Activated CD4-positive, alpha-beta T cell treated with anti-CD3 and anti-CD28 coated beads, Interleukin-2, amount 10 ng/mL, durations not matched to agents 7 days and 5 days (primary cell): Measurements from ENCODE around the gene RALGAPA2. TPM values are rescaled to one million over a fixed set of nuclear protein-coding genes. Genes with fewer than 3 reads are reported as not detected.

Experiments used
- CTCF ChIA-PET: fragments of 350-600 bp; sonication (Branson Sonifier 250); formaldehyde crosslinking; loops from one replicate; lab custom pipeline; 2021; ENCODE audit warnings: antibody characterized with exemption; lab: Charles Lee
- POLR2A ChIA-PET: fragments of 350-600 bp; sonication (Branson Sonifier 250); formaldehyde crosslinking; loops from one replicate; lab custom pipeline; 2021; ENCODE audit warnings: antibody characterized with exemption; lab: Charles Lee
- DNase-seq: peaks from one replicate; pipeline ENCODE4 v3.0.0-alpha.2; 2020
- H3K27ac Mint-ChIP-seq: one replicate; pipeline ENCODE4 v1.8.0; 2021; ENCODE audit warnings: mild to moderate bottlenecking, moderate library complexity, mixed read lengths
- H3K27me3 Mint-ChIP-seq: one replicate; pipeline ENCODE4 v1.8.0; 2021; ENCODE audit warnings: mixed read lengths
- H3K36me3 Mint-ChIP-seq: one replicate; pipeline ENCODE4 v1.8.0; 2021; ENCODE audit warnings: low read depth, mixed read lengths
- H3K4me1 Mint-ChIP-seq: one replicate; pipeline ENCODE4 v1.8.0; 2021; ENCODE audit warnings: mixed read lengths
- H3K4me3 Mint-ChIP-seq: one replicate; pipeline ENCODE4 v1.8.0; 2021; ENCODE audit warnings: mild to moderate bottlenecking, moderate library complexity, mixed read lengths
- H3K9me3 Mint-ChIP-seq: one replicate; pipeline ENCODE4 v1.8.0; 2021; ENCODE audit warnings: mixed read lengths
- total RNA-seq, 2 experiments: library from RNA; stranded (reverse); gene quantifications; one replicate each; pipeline ENCODE4 v1.2.3, GENCODE V29; 2021

The RALGAPA2 gene
- total RNA-seq, 2 experiments from 2014 or later = 26.4 to 31.7 TPM

GRCh38 chr20:20499439-20499838 lies 213.0 kb downstream of the RALGAPA2 start:
- Mint-ChIP-seq H3K27ac (no peak overlapping the region), H3K4me1 (peaks cover 9% of the 10 kb centered on the region), H3K27me3 (no peaks in the 10 kb centered on the region), H3K9me3 (no peaks in the 10 kb centered on the region), H3K4me3 (no peak overlapping the region), H3K36me3 (peaks cover 46% of the 10 kb centered on the region)
- POLR2A ChIA-PET = no interaction called here
- CTCF ChIA-PET = no interaction called here
- DNase-seq = no peak

GRCh38 chr20:20498076-20498861 lies 214.2 kb downstream of the RALGAPA2 start:
- ChIA-PET POLR2A (no interaction called here), CTCF (no interaction called here)
- DNase-seq = no peak
- peaks cover 9% of the 10 kb centered on the region for H3K4me1 Mint-ChIP-seq
- H3K4me3 Mint-ChIP-seq = no peak overlapping the region
- H3K9me3 Mint-ChIP-seq = no peaks in the 10 kb centered on the region
- no peak overlapping the region for H3K27ac Mint-ChIP-seq
- H3K36me3 Mint-ChIP-seq = peaks cover 44% of the 10 kb centered on the region
- H3K27me3 Mint-ChIP-seq = no peaks in the 10 kb centered on the region

GRCh38 chr20:20497242-20497978 lies 215.0 kb downstream of the RALGAPA2 start:
- no peaks in the 10 kb centered on the region for H3K27me3 Mint-ChIP-seq
- no peak overlapping the region for H3K27ac Mint-ChIP-seq
- no peak overlapping the region for H3K4me3 Mint-ChIP-seq
- CTCF ChIA-PET = interaction anchor here (1.3 kb wide), 1 partner anchor 8 kb away, joined by 4 read pairs; no protein-coding TSS in a partner anchor
- H3K9me3 Mint-ChIP-seq = no peaks in the 10 kb centered on the region
- peaks cover 9% of the 10 kb centered on the region for H3K4me1 Mint-ChIP-seq
- no peak for DNase-seq
- POLR2A ChIA-PET = no interaction called here
- peaks cover 37% of the 10 kb centered on the region for H3K36me3 Mint-ChIP-seq

GRCh38 chr20:20495729-20496503 lies 216.5 kb downstream of the RALGAPA2 start:
- no peak for DNase-seq
- no peaks in the 10 kb centered on the region for H3K9me3 Mint-ChIP-seq
- no peak overlapping the region for H3K4me3 Mint-ChIP-seq
- H3K27me3 Mint-ChIP-seq = no peaks in the 10 kb centered on the region
- ChIA-PET CTCF (interaction anchor here (1.3 kb wide), 1 partner anchor 7 kb away, joined by 4 read pairs; no protein-coding TSS in a partner anchor), POLR2A (no interaction called here)
- peaks cover 30% of the 10 kb centered on the region for H3K36me3 Mint-ChIP-seq
- no peak overlapping the region for H3K27ac Mint-ChIP-seq
- peaks cover 15% of the 10 kb centered on the region for H3K4me1 Mint-ChIP-seq

- POLR2A ChIA-PET = no interaction called here
- Mint-ChIP-seq H3K4me1 (peaks cover 28% of the 10 kb centered on the region), H3K27ac (no peak overlapping the region), H3K4me3 (no peak overlapping the region), H3K9me3 (no peaks in the 10 kb centered on the region), H3K27me3 (no peaks in the 10 kb centered on the region), H3K36me3 (peaks cover 31% of the 10 kb centered on the region)
- CTCF ChIA-PET = interaction anchor here (1.5 kb wide), 1 partner anchor 15 kb away, joined by 4 read pairs; no protein-coding TSS in a partner anchor
- DNase-seq = no peak
Measured at GRCh38 chr20:20493701-20494100, 218.7 kb downstream of the RALGAPA2 start.

- Mint-ChIP-seq H3K4me1 (peaks cover 33% of the 10 kb centered on the region), H3K27me3 (no peaks in the 10 kb centered on the region), H3K36me3 (peaks cover 34% of the 10 kb centered on the region), H3K4me3 (no peak overlapping the region), H3K27ac (no peak overlapping the region), H3K9me3 (no peaks in the 10 kb centered on the region)
- CTCF ChIA-PET = interaction anchor here (1.0 kb wide), 1 partner anchor 255 kb away, joined by 3 read pairs; no protein-coding TSS in a partner anchor
- no peak for DNase-seq
- POLR2A ChIA-PET = no interaction called here
Measured at GRCh38 chr20:20492521-20493332, 219.7 kb downstream of the RALGAPA2 start.

GRCh38 chr20:20491784-20492264 lies 220.6 kb downstream of the RALGAPA2 start:
- CTCF ChIA-PET = no interaction called here
- H3K27me3 Mint-ChIP-seq = no peaks in the 10 kb centered on the region
- H3K9me3 Mint-ChIP-seq = no peaks in the 10 kb centered on the region
- no peak overlapping the region for H3K27ac Mint-ChIP-seq
- peaks cover 28% of the 10 kb centered on the region for H3K4me1 Mint-ChIP-seq
- H3K4me3 Mint-ChIP-seq = no peak overlapping the region
- POLR2A ChIA-PET = no interaction called here
- peaks cover 33% of the 10 kb centered on the region for H3K36me3 Mint-ChIP-seq
- no peak for DNase-seq

- Mint-ChIP-seq H3K27ac (no peak overlapping the region), H3K4me3 (no peak overlapping the region), H3K4me1 (peaks cover 26% of the 10 kb centered on the region), H3K9me3 (no peaks in the 10 kb centered on the region), H3K27me3 (no peaks in the 10 kb centered on the region), H3K36me3 (peaks cover 38% of the 10 kb centered on the region)
- ChIA-PET POLR2A (no interaction called here), CTCF (no interaction called here)
- no peak for DNase-seq
Measured at GRCh38 chr20:20491110-20491783, 221.2 kb downstream of the RALGAPA2 start.

- POLR2A ChIA-PET = no interaction called here
- no peak overlapping the region for H3K4me3 Mint-ChIP-seq
- peaks cover 24% of the 10 kb centered on the region for H3K4me1 Mint-ChIP-seq
- no peak overlapping the region for H3K27ac Mint-ChIP-seq
- peaks cover 33% of the 10 kb centered on the region for H3K36me3 Mint-ChIP-seq
- DNase-seq = no peak
- CTCF ChIA-PET = no interaction called here
- H3K27me3 Mint-ChIP-seq = no peaks in the 10 kb centered on the region
- no peaks in the 10 kb centered on the region for H3K9me3 Mint-ChIP-seq
Measured at GRCh38 chr20:20490673-20491072, 221.8 kb downstream of the RALGAPA2 start.

- POLR2A ChIA-PET = no interaction called here
- H3K27me3 Mint-ChIP-seq = no peaks in the 10 kb centered on the region
- peaks cover 30% of the 10 kb centered on the region for H3K36me3 Mint-ChIP-seq
- no peaks in the 10 kb centered on the region for H3K9me3 Mint-ChIP-seq
- no peak for DNase-seq
- no peak overlapping the region for H3K4me3 Mint-ChIP-seq
- CTCF ChIA-PET = interaction anchor here (1.2 kb wide), 1 partner anchor 7 kb away, joined by 4 read pairs; no protein-coding TSS in a partner anchor
- H3K27ac Mint-ChIP-seq = no peak overlapping the region
- H3K4me1 Mint-ChIP-seq = peaks cover 24% of the 10 kb centered on the region
Measured at GRCh38 chr20:20489648-20490341, 222.6 kb downstream of the RALGAPA2 start.

GRCh38 chr20:20489054-20489453 lies 223.4 kb downstream of the RALGAPA2 start:
- peaks cover 24% of the 10 kb centered on the region for H3K4me1 Mint-ChIP-seq
- DNase-seq = no peak
- POLR2A ChIA-PET = no interaction called here
- H3K9me3 Mint-ChIP-seq = no peaks in the 10 kb centered on the region
- H3K36me3 Mint-ChIP-seq = peaks cover 30% of the 10 kb centered on the region
- no peaks in the 10 kb centered on the region for H3K27me3 Mint-ChIP-seq
- CTCF ChIA-PET = interaction anchor here (1.2 kb wide), 1 partner anchor 8 kb away, joined by 4 read pairs; no protein-coding TSS in a partner anchor
- no peak overlapping the region for H3K4me3 Mint-ChIP-seq
- H3K27ac Mint-ChIP-seq = no peak overlapping the region
